HuH-7.5 (cell line): ENCODE measurements around the gene RBMX2.

Source experiments
- DNase-seq: peaks from one replicate; pipeline ENCODE4 v3.0.0; 2011; ENCODE audit warnings: low spot score

Gene RBMX2

GRCh38 chrX:130446974-130447373, 45.2 kb downstream of the RBMX2 start:
- no peak for DNase-seq
